HepG2 (cell line): ENCODE data around the gene GNAL. TPM values are rescaled to one million over a fixed set of nuclear protein-coding genes. Genes with fewer than 3 reads are reported as not detected.

Experiments
- BRD4 ChIP-seq: sonication (generic); formaldehyde crosslinking; IDR thresholded peaks from 2 replicates; pipeline ENCODE4 v1.4.0; 2020; ENCODE audit warnings: missing genetic modification reagents
- FLYWCH1 ChIP-seq: sonication (generic); formaldehyde crosslinking; IDR thresholded peaks from 2 replicates; pipeline ENCODE4 v1.8.1; 2023; ENCODE audit warnings: mild to moderate bottlenecking, missing genetic modification reagents
- HMGXB4 ChIP-seq, 2 experiments: sonication (generic) in 1 of 2; formaldehyde crosslinking in 1 of 2; IDR thresholded peaks; 2 replicates each; pipeline versions ENCODE4 v1.4.0 to v1.6.1; 2018 to 2020; ENCODE audit warnings: missing genetic modification reagents in 2 of 2, borderline replicate concordance in 1 of 2, low read depth in 1 of 2, mild to moderate bottlenecking in 1 of 2, missing biosample characterization in 1 of 2
- HOXA9 ChIP-seq: sonication (generic); formaldehyde crosslinking; IDR thresholded peaks from 2 replicates; pipeline ENCODE4 v1.8.1; 2022; ENCODE audit warnings: missing genetic modification reagents, mild to moderate bottlenecking, moderate library complexity, borderline replicate concordance
- MXI1 ChIP-seq: IDR thresholded peaks from 3 replicates; pipeline ENCODE4 v1.6.1; 2012; ENCODE audit warnings: low read depth, low read length, inconsistent platforms, borderline replicate concordance
- PLRG1 ChIP-seq: fragments of 450-650 bp; conservative IDR thresholded peaks from 2 replicates; pipeline ENCODE4 v1.6.1; 2016
- POLR2A ChIP-seq, 2 experiments: IDR thresholded peaks; 2 replicates each; pipeline ENCODE4 v1.6.1; 2011; ENCODE audit warnings: low read depth in 2 of 2, low read length in 2 of 2, mild to moderate bottlenecking in 1 of 2, moderate library complexity in 1 of 2; ENCODE audit not compliant: insufficient read depth in 1 of 2
- SNRNP70 ChIP-seq: fragments of 200-400 bp; formaldehyde crosslinking; IDR thresholded peaks from 2 replicates; pipeline ENCODE4 v1.6.1; 2017; ENCODE audit warnings: mild to moderate bottlenecking, low read depth, low read length, moderate library complexity
- TFDP2 ChIP-seq: sonication (generic); formaldehyde crosslinking; IDR thresholded peaks from 2 replicates; pipeline ENCODE4 v1.4.0; 2020; ENCODE audit warnings: missing genetic modification reagents
- ZNF232 ChIP-seq: sonication (generic); formaldehyde crosslinking; IDR thresholded peaks from 2 replicates; pipeline ENCODE4 v1.4.0; 2020; ENCODE audit warnings: missing genetic modification reagents, borderline replicate concordance
- ZNF275 ChIP-seq: sonication (generic); formaldehyde crosslinking; IDR thresholded peaks from 2 replicates; pipeline ENCODE4 v1.8.0; 2022; ENCODE audit warnings: missing genetic modification reagents, mild to moderate bottlenecking, inconsistent platforms, borderline replicate concordance
- ZNF326 ChIP-seq: sonication (generic); formaldehyde crosslinking; IDR thresholded peaks from 2 replicates; pipeline ENCODE4 v1.4.0; 2020; ENCODE audit warnings: missing genetic modification reagents, borderline replicate concordance
- ZNF432 ChIP-seq: sonication (generic); formaldehyde crosslinking; IDR thresholded peaks from 2 replicates; pipeline ENCODE4 v1.5.0; 2020; ENCODE audit warnings: missing genetic modification reagents, mild to moderate bottlenecking, borderline replicate concordance
- ZNF644 ChIP-seq: IDR thresholded peaks from 2 replicates; pipeline ENCODE4 v1.6.1; 2016; ENCODE audit warnings: low read depth
- polyA plus RNA-seq, 8 experiments: library from polyadenylated mRNA; depleted of rRNA in 3 of 8; stranded (reverse) in 7 of 8; unstranded in 1 of 8; fragments of >200 nt; fragmentation: Illumina TruSeq in 4 of 8; extraction: Trizol in 4 of 8; gene quantifications; 2 replicates each; pipeline versions ENCODE4 v1.2.1 to v1.2.3, GENCODE V29; 2011 to 2016; ENCODE audit warnings: low read depth in 4 of 8, missing spikeins in 1 of 8, mixed read lengths in 1 of 8; ENCODE audit not compliant: insufficient read depth in 1 of 8
- total RNA-seq, 5 experiments: library from RNA; depleted of rRNA; stranded (reverse); fragments of >200 nt; fragmentation: Illumina TruSeq; extraction: Trizol; gene quantifications; 2 replicates each; pipeline ENCODE4 v1.2.3, GENCODE V29; 2016; ENCODE audit warnings: low read depth in 1 of 5
- TF ChIP-seq, protein P1 (sequence below): sonication (generic); formaldehyde crosslinking; IDR thresholded peaks from 2 replicates; pipeline ENCODE4 v1.8.1; 2023; ENCODE audit warnings: mild to moderate bottlenecking, missing genetic modification reagents
- TF ChIP-seq, protein P2 (sequence below): sonication (generic); formaldehyde crosslinking; IDR thresholded peaks from 2 replicates; pipeline ENCODE4 v1.8.0; 2022; ENCODE audit warnings: mild to moderate bottlenecking, missing genetic modification reagents; ENCODE audit not compliant: insufficient replicate concordance
- TF ChIP-seq, protein P3 (sequence below): sonication (generic); formaldehyde crosslinking; IDR thresholded peaks from 2 replicates; pipeline ENCODE4 v1.4.0; 2020; ENCODE audit warnings: mild to moderate bottlenecking, missing genetic modification reagents
- TF ChIP-seq, protein P4 (sequence below): sonication (generic); formaldehyde crosslinking; IDR thresholded peaks from 2 replicates; pipeline ENCODE4 v1.4.0; 2020; ENCODE audit warnings: missing genetic modification reagents, mild to moderate bottlenecking, borderline replicate concordance
- TF ChIP-seq, protein P5 (sequence below): conservative IDR thresholded peaks from 2 replicates; pipeline ENCODE4 v1.6.1; 2018; ENCODE audit warnings: missing genetic modification reagents

The GNAL gene
- total and polyA plus RNA-seq, 2 of the 13 experiments (the other 11 are each of a cell fraction or from before 2014, with no cell fraction given) = 0.87 to 1.4 TPM

DNA sequence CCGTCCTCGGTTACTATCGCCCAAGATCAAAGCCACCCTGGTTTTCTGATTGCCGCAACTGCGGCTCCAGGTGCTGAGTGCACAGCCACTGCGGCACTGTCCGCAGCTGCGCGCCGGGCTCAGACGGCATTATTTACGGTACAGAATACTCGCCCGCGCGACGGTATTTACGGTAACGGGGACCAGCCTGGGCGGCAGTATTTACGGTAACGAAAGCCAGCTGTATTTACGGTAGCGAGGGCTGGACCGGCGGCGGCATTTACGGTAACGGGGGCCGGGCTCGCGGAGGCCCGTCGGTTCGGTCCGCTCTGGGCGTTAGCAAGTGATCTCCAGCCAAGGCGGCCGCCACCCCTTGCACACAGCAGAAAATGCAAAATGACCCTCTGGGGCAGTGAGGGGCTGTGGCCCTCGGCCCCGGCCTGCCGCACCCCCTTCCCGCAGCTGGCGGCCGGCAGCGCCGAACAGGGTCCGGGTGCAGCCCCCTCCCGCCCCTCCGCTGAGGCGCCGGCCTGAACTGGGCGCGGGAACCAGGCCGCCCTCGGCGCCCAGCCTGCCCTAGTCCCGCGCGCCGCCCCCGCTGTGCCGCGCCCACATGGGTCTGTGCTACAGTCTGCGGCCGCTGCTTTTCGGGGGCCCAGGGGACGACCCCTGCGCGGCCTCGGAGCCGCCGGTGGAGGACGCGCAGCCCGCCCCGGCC, at the start of gene GNAL (continued):
- peak in 1 of 2 experiments; percentile 45; a peak in 1 of 4 replicates for TF ChIP-seq HMGXB4 (CRISPR knock-in tag; IDR thresholded peaks at IDR 0.05; ENCODE audit: borderline replicate concordance in 1 of 2, low read depth in 1 of 2)
- no peak for TF ChIP-seq ZNF326 (CRISPR knock-in tag)
- TF ChIP-seq POLR2A (IDR thresholded peaks at IDR 0.05; ENCODE audit: insufficient read depth in 1 of 2, low read depth in 2 of 2, low read length in 2 of 2) = no peak
- no peak for TF ChIP-seq SNRNP70
- TF ChIP-seq, protein P1, sequence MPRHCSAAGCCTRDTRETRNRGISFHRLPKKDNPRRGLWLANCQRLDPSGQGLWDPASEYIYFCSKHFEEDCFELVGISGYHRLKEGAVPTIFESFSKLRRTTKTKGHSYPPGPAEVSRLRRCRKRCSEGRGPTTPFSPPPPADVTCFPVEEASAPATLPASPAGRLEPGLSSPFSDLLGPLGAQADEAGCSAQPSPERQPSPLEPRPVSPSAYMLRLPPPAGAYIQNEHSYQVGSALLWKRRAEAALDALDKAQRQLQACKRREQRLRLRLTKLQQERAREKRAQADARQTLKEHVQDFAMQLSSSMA (CRISPR knock-in tag) = no peak
- TF ChIP-seq, protein P2, sequence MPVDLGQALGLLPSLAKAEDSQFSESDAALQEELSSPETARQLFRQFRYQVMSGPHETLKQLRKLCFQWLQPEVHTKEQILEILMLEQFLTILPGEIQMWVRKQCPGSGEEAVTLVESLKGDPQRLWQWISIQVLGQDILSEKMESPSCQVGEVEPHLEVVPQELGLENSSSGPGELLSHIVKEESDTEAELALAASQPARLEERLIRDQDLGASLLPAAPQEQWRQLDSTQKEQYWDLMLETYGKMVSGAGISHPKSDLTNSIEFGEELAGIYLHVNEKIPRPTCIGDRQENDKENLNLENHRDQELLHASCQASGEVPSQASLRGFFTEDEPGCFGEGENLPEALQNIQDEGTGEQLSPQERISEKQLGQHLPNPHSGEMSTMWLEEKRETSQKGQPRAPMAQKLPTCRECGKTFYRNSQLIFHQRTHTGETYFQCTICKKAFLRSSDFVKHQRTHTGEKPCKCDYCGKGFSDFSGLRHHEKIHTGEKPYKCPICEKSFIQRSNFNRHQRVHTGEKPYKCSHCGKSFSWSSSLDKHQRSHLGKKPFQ = no peak
- 0 out of 2 replicates have a peak, but pooled peaks have one; percentile 35 for TF ChIP-seq ZNF232 (CRISPR knock-in tag)
- no peak for TF ChIP-seq PLRG1
- TF ChIP-seq ZNF432 (CRISPR knock-in tag) = no peak
- TF ChIP-seq FLYWCH1 (CRISPR knock-in tag) = no peak
- TF ChIP-seq, protein P3, sequence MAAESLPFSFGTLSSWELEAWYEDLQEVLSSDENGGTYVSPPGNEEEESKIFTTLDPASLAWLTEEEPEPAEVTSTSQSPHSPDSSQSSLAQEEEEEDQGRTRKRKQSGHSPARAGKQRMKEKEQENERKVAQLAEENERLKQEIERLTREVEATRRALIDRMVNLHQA (CRISPR knock-in tag) = no peak
- TF ChIP-seq, protein P4, sequence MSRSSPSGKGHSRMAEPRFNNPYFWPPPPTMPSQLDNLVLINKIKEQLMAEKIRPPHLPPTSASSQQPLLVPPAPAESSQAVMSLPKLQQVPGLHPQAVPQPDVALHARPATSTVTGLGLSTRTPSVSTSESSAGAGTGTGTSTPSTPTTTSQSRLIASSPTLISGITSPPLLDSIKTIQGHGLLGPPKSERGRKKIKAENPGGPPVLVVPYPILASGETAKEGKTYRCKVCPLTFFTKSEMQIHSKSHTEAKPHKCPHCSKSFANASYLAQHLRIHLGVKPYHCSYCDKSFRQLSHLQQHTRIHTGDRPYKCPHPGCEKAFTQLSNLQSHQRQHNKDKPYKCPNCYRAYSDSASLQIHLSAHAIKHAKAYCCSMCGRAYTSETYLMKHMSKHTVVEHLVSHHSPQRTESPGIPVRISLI (CRISPR knock-in tag) = no peak
- no peak for TF ChIP-seq MXI1
- TF ChIP-seq, protein P5, sequence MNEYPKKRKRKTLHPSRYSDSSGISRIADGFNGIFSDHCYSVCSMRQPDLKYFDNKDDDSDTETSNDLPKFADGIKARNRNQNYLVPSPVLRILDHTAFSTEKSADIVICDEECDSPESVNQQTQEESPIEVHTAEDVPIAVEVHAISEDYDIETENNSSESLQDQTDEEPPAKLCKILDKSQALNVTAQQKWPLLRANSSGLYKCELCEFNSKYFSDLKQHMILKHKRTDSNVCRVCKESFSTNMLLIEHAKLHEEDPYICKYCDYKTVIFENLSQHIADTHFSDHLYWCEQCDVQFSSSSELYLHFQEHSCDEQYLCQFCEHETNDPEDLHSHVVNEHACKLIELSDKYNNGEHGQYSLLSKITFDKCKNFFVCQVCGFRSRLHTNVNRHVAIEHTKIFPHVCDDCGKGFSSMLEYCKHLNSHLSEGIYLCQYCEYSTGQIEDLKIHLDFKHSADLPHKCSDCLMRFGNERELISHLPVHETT (CRISPR knock-in tag) = 0 out of 2 replicates have a peak, but pooled peaks have one; percentile 36
- no peak; the same call in 1 of the 2 replicates for TF ChIP-seq TFDP2 (CRISPR knock-in tag)
- no peak for TF ChIP-seq ZNF644 (CRISPR knock-in tag)
- no peak for TF ChIP-seq BRD4 (CRISPR knock-in tag)
- no peak for TF ChIP-seq HOXA9
- no peak for TF ChIP-seq ZNF275 (CRISPR knock-in tag)
